GM10266 (cell line): ENCODE data around the gene C10orf105.

Source experiments
- DNase-seq: peaks from one replicate; pipeline ENCODE4 v3.0.0; 2012; ENCODE audit errors: extremely low spot score
- CTCF ChIP-seq: IDR thresholded peaks from 2 replicates; pipeline ENCODE4 v1.5.1; 2012; ENCODE audit warnings: mild to moderate bottlenecking, low read depth; ENCODE audit not compliant: control insufficient read depth, insufficient read depth; ENCODE audit errors: missing control alignments

C10orf105 gene

GRCh38 chr10:71714592-71714991 is 5.0 kb downstream of the C10orf105 start:
- no peak for DNase-seq
- no peak for TF ChIP-seq CTCF

GRCh38 chr10:71714031-71714410 is 5.6 kb downstream of the C10orf105 start:
- TF ChIP-seq CTCF = no peak
- DNase-seq = no peak

GRCh38 chr10:71713135-71714030 is 6.2 kb downstream of the C10orf105 start:
- no peak for DNase-seq
- TF ChIP-seq CTCF = no peak

- DNase-seq = no peak
- TF ChIP-seq CTCF = no peak
Observed at GRCh38 chr10:71712572-71713134, 6.9 kb downstream of the C10orf105 start.

- no peak for TF ChIP-seq CTCF
- DNase-seq = no peak
Observed at GRCh38 chr10:71712170-71712569, 7.4 kb downstream of the C10orf105 start.

- no peak for DNase-seq
- TF ChIP-seq CTCF = no peak
Observed at GRCh38 chr10:71711052-71711623, 8.4 kb downstream of the C10orf105 start.

GRCh38 chr10:71710519-71710918 is 9.1 kb downstream of the C10orf105 start:
- TF ChIP-seq CTCF = no peak
- no peak for DNase-seq
